ENCODE data around the gene SYT13. TPM values are rescaled to one million over a fixed set of nuclear protein-coding genes. Genes with fewer than 3 reads are reported as not detected.

Gene SYT13
- total RNA-seq, 6 donors from 2014 or later, result 0.11 to 0.78 (median 0.30) TPM; not detected in 3

DNA sequence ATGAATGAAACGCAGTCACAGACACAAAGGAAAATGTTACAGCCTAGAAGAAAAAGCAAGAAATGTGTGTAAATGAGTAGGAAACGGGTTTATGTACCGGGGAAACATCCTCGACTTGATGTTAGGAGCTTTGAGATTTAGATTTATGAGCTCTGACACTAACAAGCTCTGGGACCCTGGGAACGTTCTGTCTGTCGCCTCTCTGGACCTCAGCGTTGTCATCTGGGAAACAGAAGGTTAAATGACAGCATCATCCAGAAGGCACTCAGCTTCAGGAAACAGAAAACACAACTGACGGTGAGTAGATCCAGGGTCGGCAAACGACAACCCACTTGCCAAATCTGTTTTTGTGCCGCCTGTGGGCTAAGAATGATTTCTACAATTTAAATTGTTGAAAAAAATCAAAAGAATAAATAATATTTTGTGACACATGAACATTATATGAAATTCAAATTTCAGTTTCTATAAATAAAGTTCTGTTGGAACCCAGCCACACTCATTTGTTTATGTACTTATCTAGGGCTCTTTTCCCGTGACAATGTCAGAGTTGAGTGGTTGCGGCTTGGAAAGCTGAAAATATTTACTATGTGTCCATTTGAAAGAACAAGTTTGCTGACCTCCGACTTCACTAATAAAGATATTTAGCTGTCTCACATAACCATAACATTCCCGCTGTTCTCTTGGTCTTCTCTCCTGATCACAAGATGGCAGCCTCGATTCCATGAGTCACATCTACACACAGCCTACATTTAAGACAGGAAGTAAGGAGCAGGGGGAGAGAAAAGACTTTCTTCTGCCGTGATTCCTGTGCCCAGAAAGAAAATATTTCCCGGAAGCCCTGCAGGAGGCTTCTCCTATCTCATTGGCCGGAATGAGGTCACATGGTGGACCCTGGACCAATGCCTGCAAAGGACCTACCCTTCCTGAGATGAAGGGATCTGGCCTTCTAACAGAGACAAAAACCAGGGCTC, 47.1 kb upstream of the SYT13 start:
- TF ChIP-seq POLR2A (IDR thresholded peaks at IDR 0.05) (no peak), POLR2AphosphoS5 (IDR thresholded peaks at IDR 0.05) (peak in 1 of 2 donors; percentile 44), EP300 (IDR thresholded peaks at IDR 0.05) (no peak)
- TF ChIP-seq, protein P1, sequence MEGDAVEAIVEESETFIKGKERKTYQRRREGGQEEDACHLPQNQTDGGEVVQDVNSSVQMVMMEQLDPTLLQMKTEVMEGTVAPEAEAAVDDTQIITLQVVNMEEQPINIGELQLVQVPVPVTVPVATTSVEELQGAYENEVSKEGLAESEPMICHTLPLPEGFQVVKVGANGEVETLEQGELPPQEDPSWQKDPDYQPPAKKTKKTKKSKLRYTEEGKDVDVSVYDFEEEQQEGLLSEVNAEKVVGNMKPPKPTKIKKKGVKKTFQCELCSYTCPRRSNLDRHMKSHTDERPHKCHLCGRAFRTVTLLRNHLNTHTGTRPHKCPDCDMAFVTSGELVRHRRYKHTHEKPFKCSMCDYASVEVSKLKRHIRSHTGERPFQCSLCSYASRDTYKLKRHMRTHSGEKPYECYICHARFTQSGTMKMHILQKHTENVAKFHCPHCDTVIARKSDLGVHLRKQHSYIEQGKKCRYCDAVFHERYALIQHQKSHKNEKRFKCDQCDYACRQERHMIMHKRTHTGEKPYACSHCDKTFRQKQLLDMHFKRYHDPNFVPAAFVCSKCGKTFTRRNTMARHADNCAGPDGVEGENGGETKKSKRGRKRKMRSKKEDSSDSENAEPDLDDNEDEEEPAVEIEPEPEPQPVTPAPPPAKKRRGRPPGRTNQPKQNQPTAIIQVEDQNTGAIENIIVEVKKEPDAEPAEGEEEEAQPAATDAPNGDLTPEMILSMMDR (IDR thresholded peaks at IDR 0.05), result no peak
- DNase-seq, result no peak
- peak in 1 of 2 donors; percentile 46 for ATAC-seq (ENCODE audit: low FRiP score in 2 of 2)

DNA sequence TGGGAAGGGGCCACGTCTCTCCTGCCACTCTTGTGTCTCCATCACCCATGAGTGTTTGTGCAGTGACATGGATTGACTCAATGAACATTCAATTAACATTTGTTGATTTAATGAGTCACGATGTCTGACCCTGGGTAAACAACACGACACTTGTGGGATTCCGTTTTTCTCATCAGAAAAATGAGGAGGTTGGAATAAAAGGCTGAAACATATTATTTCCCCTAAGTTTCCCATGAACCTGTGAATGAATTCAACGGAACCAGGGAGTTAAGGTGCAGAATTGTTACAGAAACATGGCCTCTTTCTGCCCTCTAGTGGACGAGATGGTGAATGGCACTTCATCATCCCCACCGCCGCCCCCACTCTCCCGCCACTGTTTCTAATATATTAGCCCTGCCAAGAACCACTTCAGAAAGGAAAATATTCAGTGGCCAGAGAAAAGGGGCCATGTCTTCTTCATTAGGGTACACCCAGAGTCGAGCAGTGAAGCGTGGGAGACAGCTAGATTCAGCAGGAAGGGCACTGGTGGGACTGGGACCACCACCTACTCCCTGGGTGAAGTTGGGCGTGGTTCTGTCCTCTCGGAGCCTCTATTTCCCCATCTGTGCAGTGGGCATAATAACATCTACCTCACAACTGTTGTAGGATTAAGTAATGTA, 46.3 kb upstream of the SYT13 start:
- 11 to 12% methylated on average over 12 to 13 of the region's 13 CpGs for WGBS, 2 donors
- TF ChIP-seq EP300 (IDR thresholded peaks at IDR 0.05) (no peak), POLR2AphosphoS5 (IDR thresholded peaks at IDR 0.05) (no peak)
- TF ChIP-seq, protein P1 (IDR thresholded peaks at IDR 0.05), result peak; percentile 40 to 88 (median 49)
- peak; percentile 57 to 77 for ATAC-seq (ENCODE audit: low FRiP score in 2 of 2)
- Histone ChIP-seq H3K4me3 (peak overlapping the region in 2 of 4 donors; percentile 30 to 33), H3K9me3 (peaks cover 0 to 2% (median 0%) of the 10 kb centered on the region in 4 donors), H3K27me3 (no peaks in the 10 kb centered on the region), H3K27ac (peak overlapping the region; percentile 51 to 84 (median 66)), H3K36me3 (no peaks in the 10 kb centered on the region), H3K4me1 (peaks cover 0 to 20% (median 10%) of the 10 kb centered on the region in 4 donors)
- DNase-seq, result no peak

More for the DNA sequence above, 47.1 kb upstream of the SYT13 start:
- H3K27ac ChIP-seq, result peak overlapping the region; percentile 51 to 84 (median 66)
- H3K4me3 ChIP-seq, result peak overlapping the region in 2 of 4 donors; percentile 30 to 33
- no peaks in the 10 kb centered on the region for H3K36me3 ChIP-seq
- no peaks in the 10 kb centered on the region for H3K9me3 ChIP-seq
- H3K27me3 ChIP-seq, result no peaks in the 10 kb centered on the region
- H3K4me1 ChIP-seq, result peaks cover 0 to 20% (median 10%) of the 10 kb centered on the region in 4 donors
- 28 to 33% methylated on average over 19 of the region's 19 CpGs for WGBS, 2 donors

DNA sequence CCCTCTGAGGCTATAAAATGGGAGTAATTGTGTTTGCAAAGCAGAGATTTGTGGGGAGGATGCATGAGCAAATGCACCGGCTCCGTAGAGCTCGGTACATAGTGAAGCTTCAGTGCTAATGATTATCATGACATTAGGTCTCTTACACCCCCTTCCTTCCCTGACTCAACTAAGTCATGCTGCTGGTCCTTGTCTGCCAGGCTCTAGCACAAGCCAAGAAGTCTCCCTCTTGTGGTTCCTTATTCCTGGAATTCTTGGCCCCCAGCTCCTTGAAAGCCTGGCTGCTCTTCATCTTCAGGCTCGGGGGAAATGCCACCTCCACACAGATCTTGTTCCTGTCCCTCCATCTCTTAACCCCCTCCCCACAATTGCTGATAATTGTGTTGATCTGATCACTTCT, 45.7 kb upstream of the SYT13 start:
- no peak for TF ChIP-seq EP300 (IDR thresholded peaks at IDR 0.05)
- TF ChIP-seq POLR2A (IDR thresholded peaks at IDR 0.05), result no peak
- TF ChIP-seq POLR2AphosphoS5 (IDR thresholded peaks at IDR 0.05), result no peak
- TF ChIP-seq, protein P1 (IDR thresholded peaks at IDR 0.05), result no peak
- H3K4me3 ChIP-seq, result no peak overlapping the region
- no peaks in the 10 kb centered on the region for H3K36me3 ChIP-seq
- WGBS, 2 donors, result 55 to 78% methylated on average over 4 of the region's 4 CpGs
- H3K4me1 ChIP-seq, result peaks cover 0 to 20% (median 10%) of the 10 kb centered on the region in 4 donors
- H3K27me3 ChIP-seq, result no peaks in the 10 kb centered on the region
- no peak overlapping the region for H3K27ac ChIP-seq
- DNase-seq, result no peak
- no peak for ATAC-seq (ENCODE audit: low FRiP score in 2 of 2)
- H3K9me3 ChIP-seq, result peaks cover 0 to 6% (median 1%) of the 10 kb centered on the region in 4 donors

DNA sequence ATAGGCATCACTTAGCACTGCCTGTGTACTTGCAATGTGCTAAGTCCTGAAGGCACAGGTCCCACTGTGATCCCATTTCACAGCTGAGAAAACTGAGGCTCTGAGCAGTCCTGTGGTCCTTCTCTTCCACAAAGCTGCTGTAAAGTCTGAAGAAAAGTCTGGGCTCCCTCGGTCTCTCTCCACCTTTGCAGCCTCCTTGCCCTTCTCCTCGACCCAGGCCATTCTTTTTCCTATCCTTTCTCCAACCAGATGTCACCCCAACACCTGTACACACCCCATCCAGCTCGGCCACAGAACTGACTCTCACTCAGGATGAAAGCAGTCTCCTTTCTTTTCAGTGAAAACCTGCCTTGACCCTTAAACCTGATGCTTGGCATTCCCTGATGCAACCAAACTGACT, 42.6 kb upstream of the SYT13 start:
- H3K27me3 ChIP-seq, result no peaks in the 10 kb centered on the region
- no peak overlapping the region for H3K4me3 ChIP-seq
- no peaks in the 10 kb centered on the region for H3K36me3 ChIP-seq
- no peak for DNase-seq
- peaks cover 0 to 6% (median 1%) of the 10 kb centered on the region in 4 donors for H3K9me3 ChIP-seq
- peaks cover 0 to 20% (median 10%) of the 10 kb centered on the region in 4 donors for H3K4me1 ChIP-seq
- 67 to 83% methylated on average over 3 of the region's 3 CpGs for WGBS, 2 donors
- ATAC-seq (ENCODE audit: low FRiP score in 2 of 2), result no peak
- TF ChIP-seq, protein P1 (IDR thresholded peaks at IDR 0.05), result no peak
- TF ChIP-seq POLR2A (IDR thresholded peaks at IDR 0.05) (no peak), POLR2AphosphoS5 (IDR thresholded peaks at IDR 0.05) (no peak), EP300 (IDR thresholded peaks at IDR 0.05) (no peak)
- no peak overlapping the region for H3K27ac ChIP-seq

All from upper lobe of left lung (tissue), 6 donors.